ENCODE measurements around the gene SPSB4.

DNA sequence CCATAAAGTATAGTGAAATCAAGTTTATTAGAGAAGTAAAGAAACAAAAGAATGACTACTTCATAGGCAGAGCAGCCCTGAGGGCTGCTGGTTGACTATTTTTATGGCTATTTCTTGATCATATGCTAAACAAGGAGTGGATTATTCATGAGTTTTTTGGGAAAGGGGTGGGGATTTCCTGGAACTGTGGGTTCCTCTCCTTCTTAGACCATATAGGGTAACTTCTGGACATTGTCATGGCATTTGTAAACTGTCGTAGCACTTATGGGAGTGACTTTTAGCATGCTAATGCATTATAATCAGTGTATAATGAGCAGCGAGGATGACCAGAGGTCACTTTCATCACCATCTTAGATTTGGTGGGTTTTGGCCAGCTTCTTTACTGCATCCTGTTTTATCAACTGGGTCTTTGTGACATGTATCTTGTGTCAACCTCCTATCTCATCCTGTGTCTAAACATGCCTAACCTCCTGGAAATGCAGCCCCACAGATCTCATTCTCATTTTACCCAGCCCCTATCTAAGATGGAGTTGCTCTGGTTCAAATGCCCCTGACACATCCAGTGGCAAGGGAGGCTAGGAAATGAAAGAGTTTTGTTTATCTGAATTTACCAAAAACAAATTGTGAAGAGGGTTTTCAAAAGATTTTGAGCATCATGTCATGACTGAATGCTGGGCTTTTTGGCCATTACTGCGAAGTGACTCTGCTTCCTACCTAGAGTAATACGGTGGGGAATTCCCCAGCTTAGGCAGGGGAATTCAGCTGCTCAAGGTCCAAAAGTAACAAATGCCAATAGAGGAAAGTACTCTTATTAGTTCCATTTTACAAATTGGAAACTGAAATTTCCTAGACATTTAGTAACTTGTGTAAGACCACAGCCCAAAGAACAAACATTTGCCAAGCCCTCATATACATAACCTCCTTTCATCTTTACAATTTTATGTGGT, 6.2 kb upstream of the SPSB4 start:
- TF ChIP-seq, protein P1, sequence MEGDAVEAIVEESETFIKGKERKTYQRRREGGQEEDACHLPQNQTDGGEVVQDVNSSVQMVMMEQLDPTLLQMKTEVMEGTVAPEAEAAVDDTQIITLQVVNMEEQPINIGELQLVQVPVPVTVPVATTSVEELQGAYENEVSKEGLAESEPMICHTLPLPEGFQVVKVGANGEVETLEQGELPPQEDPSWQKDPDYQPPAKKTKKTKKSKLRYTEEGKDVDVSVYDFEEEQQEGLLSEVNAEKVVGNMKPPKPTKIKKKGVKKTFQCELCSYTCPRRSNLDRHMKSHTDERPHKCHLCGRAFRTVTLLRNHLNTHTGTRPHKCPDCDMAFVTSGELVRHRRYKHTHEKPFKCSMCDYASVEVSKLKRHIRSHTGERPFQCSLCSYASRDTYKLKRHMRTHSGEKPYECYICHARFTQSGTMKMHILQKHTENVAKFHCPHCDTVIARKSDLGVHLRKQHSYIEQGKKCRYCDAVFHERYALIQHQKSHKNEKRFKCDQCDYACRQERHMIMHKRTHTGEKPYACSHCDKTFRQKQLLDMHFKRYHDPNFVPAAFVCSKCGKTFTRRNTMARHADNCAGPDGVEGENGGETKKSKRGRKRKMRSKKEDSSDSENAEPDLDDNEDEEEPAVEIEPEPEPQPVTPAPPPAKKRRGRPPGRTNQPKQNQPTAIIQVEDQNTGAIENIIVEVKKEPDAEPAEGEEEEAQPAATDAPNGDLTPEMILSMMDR (IDR thresholded peaks at IDR 0.05 in 8 of 11, conservative IDR thresholded peaks at IDR 0.05 in 3 of 11): no peak
- TF ChIP-seq POLR2AphosphoS5 (IDR thresholded peaks at IDR 0.05): no peak
